Measurements from ENCODE around the gene EZH2. TPM values are rescaled to one million over a fixed set of nuclear protein-coding genes. Genes with fewer than 3 reads are reported as not detected.

The EZH2 gene
- total and polyA plus RNA-seq, 4 donors, result 2.0 to 21.3 (median 2.5) TPM

DNA sequence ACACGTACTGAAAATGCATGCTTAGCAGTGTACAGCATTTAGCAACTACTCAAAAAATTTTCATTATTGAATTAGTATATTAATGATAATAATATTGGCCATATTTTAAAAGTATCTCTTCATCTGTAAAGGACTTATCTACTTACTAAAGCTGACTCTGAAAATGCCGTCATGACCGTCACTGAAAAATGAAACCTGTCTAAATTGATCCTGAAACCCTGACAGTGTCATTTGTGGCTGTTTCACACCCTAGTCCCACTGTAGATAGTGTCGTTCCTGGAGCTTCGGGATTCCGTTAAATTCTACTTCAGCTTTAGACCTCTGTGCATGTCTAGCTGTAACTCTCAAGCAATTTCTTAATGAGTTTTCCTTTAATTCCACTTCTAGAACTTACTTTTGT is 35.8 kb upstream of the EZH2 start:
- WGBS, result 84% methylated on average over 6 of the region's 6 CpGs
- H3K36me3 ChIP-seq (ENCODE audit: control insufficient read depth in 4 of 4, insufficient read depth in 3 of 4, low read depth in 1 of 4, low read length in 3 of 4), result no peaks in the 10 kb centered on the region
- no peaks in the 10 kb centered on the region for H3K27me3 ChIP-seq (ENCODE audit: control insufficient read depth in 4 of 4, insufficient read depth in 4 of 4, low read length in 3 of 4)
- TF ChIP-seq JUND (IDR thresholded peaks at IDR 0.05) (no peak), ZBTB33 (IDR thresholded peaks at IDR 0.05) (no peak), RXRA (IDR thresholded peaks at IDR 0.05) (no peak)
- TF ChIP-seq, protein P1, sequence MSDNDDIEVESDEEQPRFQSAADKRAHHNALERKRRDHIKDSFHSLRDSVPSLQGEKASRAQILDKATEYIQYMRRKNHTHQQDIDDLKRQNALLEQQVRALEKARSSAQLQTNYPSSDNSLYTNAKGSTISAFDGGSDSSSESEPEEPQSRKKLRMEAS (IDR thresholded peaks at IDR 0.05), result no peak
- no peak for DNase-seq (ENCODE audit: low spot score)
- H3K4me3 ChIP-seq (ENCODE audit: low read depth in 1 of 3, low read length in 3 of 3), result no peak overlapping the region
- no peaks in the 10 kb centered on the region for H3K4me1 ChIP-seq (ENCODE audit: control insufficient read depth in 4 of 4, insufficient read depth in 4 of 4, low read length in 3 of 4)
- no peak overlapping the region for H3K9ac ChIP-seq (ENCODE audit: low read depth in 1 of 2, low read length in 2 of 2)
- H3K27ac ChIP-seq (ENCODE audit: low read depth in 1 of 2, low read length in 2 of 2), result no peak overlapping the region
- H3K9me3 ChIP-seq (ENCODE audit: control insufficient read depth in 4 of 4, low read length in 3 of 4), result no peaks in the 10 kb centered on the region

GRCh38 chr7:148918058-148918596 is 34.0 kb upstream of the EZH2 start:
- H3K9me3 ChIP-seq (ENCODE audit: control insufficient read depth in 4 of 4, low read length in 3 of 4), result no peaks in the 10 kb centered on the region
- WGBS, result 87% methylated on average over 10 of the region's 10 CpGs
- no peak for DNase-seq (ENCODE audit: low spot score)
- no peaks in the 10 kb centered on the region for H3K36me3 ChIP-seq (ENCODE audit: control insufficient read depth in 4 of 4, insufficient read depth in 3 of 4, low read depth in 1 of 4, low read length in 3 of 4)
- H3K4me3 ChIP-seq (ENCODE audit: low read depth in 1 of 3, low read length in 3 of 3), result no peak overlapping the region
- no peak overlapping the region for H3K9ac ChIP-seq (ENCODE audit: low read depth in 1 of 2, low read length in 2 of 2)
- no peaks in the 10 kb centered on the region for H3K4me1 ChIP-seq (ENCODE audit: control insufficient read depth in 4 of 4, insufficient read depth in 4 of 4, low read length in 3 of 4)
- H3K27me3 ChIP-seq (ENCODE audit: control insufficient read depth in 4 of 4, insufficient read depth in 4 of 4, low read length in 3 of 4), result no peaks in the 10 kb centered on the region
- no peak for TF ChIP-seq ZBTB33 (IDR thresholded peaks at IDR 0.05)
- H3K27ac ChIP-seq (ENCODE audit: low read depth in 1 of 2, low read length in 2 of 2), result no peak overlapping the region

GRCh38 chr7:148916186-148916585 is 32.1 kb upstream of the EZH2 start:
- H3K9me3 ChIP-seq (ENCODE audit: control insufficient read depth in 4 of 4, low read length in 3 of 4), result no peaks in the 10 kb centered on the region
- H3K27me3 ChIP-seq (ENCODE audit: control insufficient read depth in 4 of 4, insufficient read depth in 4 of 4, low read length in 3 of 4), result no peaks in the 10 kb centered on the region
- H3K36me3 ChIP-seq (ENCODE audit: control insufficient read depth in 4 of 4, insufficient read depth in 3 of 4, low read depth in 1 of 4, low read length in 3 of 4), result no peaks in the 10 kb centered on the region
- WGBS, result 10% methylated on average over 1 of the region's 1 CpG
- H3K4me3 ChIP-seq (ENCODE audit: low read depth in 1 of 3, low read length in 3 of 3), result no peak overlapping the region
- no peak overlapping the region for H3K27ac ChIP-seq (ENCODE audit: low read depth in 1 of 2, low read length in 2 of 2)
- H3K4me1 ChIP-seq (ENCODE audit: control insufficient read depth in 4 of 4, insufficient read depth in 4 of 4, low read length in 3 of 4), result no peaks in the 10 kb centered on the region
- no peak for DNase-seq (ENCODE audit: low spot score)
- no peak overlapping the region for H3K9ac ChIP-seq (ENCODE audit: low read depth in 1 of 2, low read length in 2 of 2)
- TF ChIP-seq ZBTB33 (IDR thresholded peaks at IDR 0.05), result no peak
- TF ChIP-seq FOXA2 (IDR thresholded peaks at IDR 0.05), result no peak
- no peak for TF ChIP-seq SP1 (IDR thresholded peaks at IDR 0.05)
- no peak for TF ChIP-seq HNF4G (IDR thresholded peaks at IDR 0.05)
- TF ChIP-seq, protein P2, sequence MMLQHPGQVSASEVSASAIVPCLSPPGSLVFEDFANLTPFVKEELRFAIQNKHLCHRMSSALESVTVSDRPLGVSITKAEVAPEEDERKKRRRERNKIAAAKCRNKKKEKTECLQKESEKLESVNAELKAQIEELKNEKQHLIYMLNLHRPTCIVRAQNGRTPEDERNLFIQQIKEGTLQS (IDR thresholded peaks at IDR 0.05), result no peak
- no peak for TF ChIP-seq HNF4A (conservative IDR thresholded peaks at IDR 0.05)
- TF ChIP-seq, protein P3, sequence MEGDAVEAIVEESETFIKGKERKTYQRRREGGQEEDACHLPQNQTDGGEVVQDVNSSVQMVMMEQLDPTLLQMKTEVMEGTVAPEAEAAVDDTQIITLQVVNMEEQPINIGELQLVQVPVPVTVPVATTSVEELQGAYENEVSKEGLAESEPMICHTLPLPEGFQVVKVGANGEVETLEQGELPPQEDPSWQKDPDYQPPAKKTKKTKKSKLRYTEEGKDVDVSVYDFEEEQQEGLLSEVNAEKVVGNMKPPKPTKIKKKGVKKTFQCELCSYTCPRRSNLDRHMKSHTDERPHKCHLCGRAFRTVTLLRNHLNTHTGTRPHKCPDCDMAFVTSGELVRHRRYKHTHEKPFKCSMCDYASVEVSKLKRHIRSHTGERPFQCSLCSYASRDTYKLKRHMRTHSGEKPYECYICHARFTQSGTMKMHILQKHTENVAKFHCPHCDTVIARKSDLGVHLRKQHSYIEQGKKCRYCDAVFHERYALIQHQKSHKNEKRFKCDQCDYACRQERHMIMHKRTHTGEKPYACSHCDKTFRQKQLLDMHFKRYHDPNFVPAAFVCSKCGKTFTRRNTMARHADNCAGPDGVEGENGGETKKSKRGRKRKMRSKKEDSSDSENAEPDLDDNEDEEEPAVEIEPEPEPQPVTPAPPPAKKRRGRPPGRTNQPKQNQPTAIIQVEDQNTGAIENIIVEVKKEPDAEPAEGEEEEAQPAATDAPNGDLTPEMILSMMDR (IDR thresholded peaks at IDR 0.05; ENCODE audit: low read depth, low read length, missing input control), result no peak
- no peak for TF ChIP-seq NR2F2 (IDR thresholded peaks at IDR 0.05)
- TF ChIP-seq, protein P4, sequence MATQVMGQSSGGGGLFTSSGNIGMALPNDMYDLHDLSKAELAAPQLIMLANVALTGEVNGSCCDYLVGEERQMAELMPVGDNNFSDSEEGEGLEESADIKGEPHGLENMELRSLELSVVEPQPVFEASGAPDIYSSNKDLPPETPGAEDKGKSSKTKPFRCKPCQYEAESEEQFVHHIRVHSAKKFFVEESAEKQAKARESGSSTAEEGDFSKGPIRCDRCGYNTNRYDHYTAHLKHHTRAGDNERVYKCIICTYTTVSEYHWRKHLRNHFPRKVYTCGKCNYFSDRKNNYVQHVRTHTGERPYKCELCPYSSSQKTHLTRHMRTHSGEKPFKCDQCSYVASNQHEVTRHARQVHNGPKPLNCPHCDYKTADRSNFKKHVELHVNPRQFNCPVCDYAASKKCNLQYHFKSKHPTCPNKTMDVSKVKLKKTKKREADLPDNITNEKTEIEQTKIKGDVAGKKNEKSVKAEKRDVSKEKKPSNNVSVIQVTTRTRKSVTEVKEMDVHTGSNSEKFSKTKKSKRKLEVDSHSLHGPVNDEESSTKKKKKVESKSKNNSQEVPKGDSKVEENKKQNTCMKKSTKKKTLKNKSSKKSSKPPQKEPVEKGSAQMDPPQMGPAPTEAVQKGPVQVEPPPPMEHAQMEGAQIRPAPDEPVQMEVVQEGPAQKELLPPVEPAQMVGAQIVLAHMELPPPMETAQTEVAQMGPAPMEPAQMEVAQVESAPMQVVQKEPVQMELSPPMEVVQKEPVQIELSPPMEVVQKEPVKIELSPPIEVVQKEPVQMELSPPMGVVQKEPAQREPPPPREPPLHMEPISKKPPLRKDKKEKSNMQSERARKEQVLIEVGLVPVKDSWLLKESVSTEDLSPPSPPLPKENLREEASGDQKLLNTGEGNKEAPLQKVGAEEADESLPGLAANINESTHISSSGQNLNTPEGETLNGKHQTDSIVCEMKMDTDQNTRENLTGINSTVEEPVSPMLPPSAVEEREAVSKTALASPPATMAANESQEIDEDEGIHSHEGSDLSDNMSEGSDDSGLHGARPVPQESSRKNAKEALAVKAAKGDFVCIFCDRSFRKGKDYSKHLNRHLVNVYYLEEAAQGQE (IDR thresholded peaks at IDR 0.05), result no peak
- no peak for TF ChIP-seq JUND (IDR thresholded peaks at IDR 0.05)
- no peak for TF ChIP-seq RAD21 (IDR thresholded peaks at IDR 0.05)
- TF ChIP-seq GABPA (IDR thresholded peaks at IDR 0.05 in 1 of 2, conservative IDR thresholded peaks at IDR 0.05 in 1 of 2), result no peak
- TF ChIP-seq TAF1 (conservative IDR thresholded peaks at IDR 0.05), result no peak
- no peak for TF ChIP-seq FOXA1 (IDR thresholded peaks at IDR 0.05)
- no peak for TF ChIP-seq RXRA (IDR thresholded peaks at IDR 0.05)

All from liver (tissue), 9 donors.